HCT116 (cell line): ENCODE measurements around the gene IFT74. TPM values are rescaled to one million over a fixed set of nuclear protein-coding genes. Genes with fewer than 3 reads are reported as not detected.

ENCODE experiments used
- ATAC-seq: fragments of 200-7000 bp; cut with Tn5 transposase; 2 replicates; pipeline ENCODE4 v1.9.1; 2020; ENCODE audit warnings: mild to moderate bottlenecking, moderate library complexity
- BruUV-seq: library from RNA; stranded (reverse); fragments of 400-500 nt; replicated peaks from 2 replicates; lab custom pipeline; 2021; lab: Mats Ljungman, UMichigan
- CTCF ChIA-PET: fragments of 300-600 bp; sonication (Branson Sonifier 250); formaldehyde crosslinking; loops from one replicate; lab custom pipeline; 2021; ENCODE audit warnings: antibody characterized with exemption; lab: Charles Lee
- POLR2A ChIA-PET: fragments of 300-600, 350-600 bp; sonication (Branson Sonifier 250); formaldehyde crosslinking; loops from one replicate; lab custom pipeline; 2021; ENCODE audit warnings: antibody characterized with exemption; lab: Charles Lee
- RAD21 ChIA-PET, 2 experiments: fragments of 300-600 bp; sonication (Branson Sonifier 250); formaldehyde crosslinking; loops; one replicate each; lab custom pipeline; 2023; ENCODE audit warnings: low total read pairs in 2 of 2; ENCODE audit not compliant: uncharacterized antibody in 2 of 2, unreplicated experiment in 2 of 2, low non-redundant PET in 1 of 2; lab: Charles Lee
- DNase-seq: peaks from one replicate; pipeline ENCODE4 v3.0.0-alpha.2; 2010; ENCODE audit warnings: low read depth, low spot score
- H2AFZ ChIP-seq: fragments of 200-600 bp; shearing (Covaris generic), sonication (generic); 2 replicates; pipeline ENCODE4 v1.6.1; 2017; ENCODE audit warnings: low read depth, mixed run types, mixed read lengths, antibody characterized with exemption, low read length; ENCODE audit not compliant: poor library complexity, severe bottlenecking
- H3K27ac ChIP-seq: 2 replicates; pipeline ENCODE4 v1.5.1; 2012; ENCODE audit warnings: low read depth, low read length
- H3K27me3 ChIP-seq: fragments of 200-600 bp; sonication (generic); 2 replicates; pipeline ENCODE4 v1.6.1; 2016; ENCODE audit warnings: mixed run types, low read length, mixed read lengths; ENCODE audit not compliant: insufficient read depth
- H3K36me3 ChIP-seq, 2 experiments: fragments of 200-500 bp in 1 of 2; fragments of 200-600 bp in 1 of 2; sonication (Bioruptor generic) in 1 of 2; sonication (generic) in 1 of 2; 2 replicates each; pipeline versions ENCODE4 v1.5.1 to v1.6.1; 2014 to 2016; ENCODE audit warnings: low read length in 2 of 2, inconsistent platforms in 1 of 2, mixed read lengths in 1 of 2, mixed run types in 1 of 2; ENCODE audit not compliant: insufficient read depth in 2 of 2, control insufficient read depth in 1 of 2
- H3K4me1 ChIP-seq, 2 experiments: fragments of 200-600 bp in 1 of 2; sonication (generic) in 1 of 2; 2 replicates each; pipeline versions ENCODE4 v1.5.1 to v1.6.1; 2012 to 2017; ENCODE audit warnings: low read length in 2 of 2, inconsistent platforms in 1 of 2, mild to moderate bottlenecking in 1 of 2, mixed read lengths in 1 of 2, mixed run types in 1 of 2, moderate library complexity in 1 of 2; ENCODE audit not compliant: insufficient read depth in 2 of 2, control insufficient read depth in 1 of 2
- H3K4me2 ChIP-seq: fragments of 200-600 bp; sonication (generic); 2 replicates; pipeline ENCODE4 v1.6.1; 2017; ENCODE audit warnings: mixed run types, low read length, mixed read lengths
- H3K4me3 ChIP-seq, 2 experiments: fragments of 200-600 bp in 1 of 2; sonication (generic) in 1 of 2; replicated peaks in 1 of 2; 2 replicates each; pipeline ENCODE4 v1.5.1; 2011 to 2016; ENCODE audit warnings: low read length in 2 of 2, control low read depth in 1 of 2, low read depth in 1 of 2, mild to moderate bottlenecking in 1 of 2, mixed read lengths in 1 of 2, mixed run types in 1 of 2
- H3K79me2 ChIP-seq: fragments of 200-600 bp; sonication (generic); 2 replicates; pipeline ENCODE4 v1.6.1; 2017; ENCODE audit warnings: mild to moderate bottlenecking, mixed run types, low read length, moderate library complexity, mixed read lengths; ENCODE audit not compliant: insufficient read depth
- H3K9ac ChIP-seq: fragments of 200-600 bp; sonication (generic); 2 replicates; pipeline ENCODE4 v1.6.1; 2016; ENCODE audit warnings: low read length, mixed read lengths
- H3K9me2 ChIP-seq: fragments of 200-600 bp; sonication (generic), shearing (Covaris generic); 2 replicates; pipeline ENCODE4 v1.6.1; 2017; ENCODE audit warnings: mixed run types, mild to moderate bottlenecking, moderate library complexity; ENCODE audit not compliant: insufficient read depth
- H3K9me3 ChIP-seq, 2 experiments: fragments of 200-500 bp in 1 of 2; fragments of 200-600 bp in 1 of 2; sonication (Bioruptor generic) in 1 of 2; sonication (generic) in 1 of 2; 2 replicates each; pipeline ENCODE4 v1.6.1; 2014 to 2017; ENCODE audit warnings: low read length in 2 of 2, mixed read lengths in 2 of 2, inconsistent platforms in 1 of 2, low read depth in 1 of 2, mild to moderate bottlenecking in 1 of 2, mixed run types in 1 of 2, moderate library complexity in 1 of 2; ENCODE audit not compliant: control insufficient read depth in 1 of 2, insufficient read depth in 1 of 2
- H4K20me1 ChIP-seq: fragments of 200-600 bp; sonication (generic), shearing (Covaris generic); 2 replicates; pipeline ENCODE4 v1.6.1; 2017; ENCODE audit warnings: mixed run types, mild to moderate bottlenecking, moderate library complexity; ENCODE audit not compliant: insufficient read depth
- CEBPB ChIP-seq: IDR thresholded peaks from 2 replicates; pipeline ENCODE4 v1.6.1; 2012; ENCODE audit warnings: low read depth
- EGR1 ChIP-seq: IDR thresholded peaks from 2 replicates; pipeline ENCODE4 v1.6.1; 2012; ENCODE audit warnings: low read depth
- EZH2 ChIP-seq: fragments of 200-600 bp; sonication (generic); IDR thresholded peaks from 2 replicates; pipeline ENCODE4 v1.6.1; 2017; ENCODE audit warnings: antibody characterized with exemption, mixed run types
- FOSL1 ChIP-seq: IDR thresholded peaks from 2 replicates; pipeline ENCODE4 v1.6.1; 2012; ENCODE audit warnings: low read depth
- JUND ChIP-seq: IDR thresholded peaks from 2 replicates; pipeline ENCODE4 v1.6.1; 2012
- POLR2A ChIP-seq: IDR thresholded peaks from 2 replicates; pipeline ENCODE4 v1.7.0; 2011; ENCODE audit warnings: borderline replicate concordance; ENCODE audit not compliant: insufficient read depth, insufficient read length; ENCODE audit errors: extremely low read depth
- POLR2AphosphoS5 ChIP-seq: IDR thresholded peaks from 2 replicates; pipeline ENCODE4 v1.6.1; 2011; ENCODE audit warnings: mild to moderate bottlenecking, low read depth, low read length, moderate library complexity
- TCF7L2 ChIP-seq: IDR thresholded peaks from 2 replicates; pipeline ENCODE4 v1.7.0; 2011; ENCODE audit warnings: borderline replicate concordance, inconsistent platforms; ENCODE audit not compliant: insufficient read depth, insufficient read length; ENCODE audit errors: extremely low read depth
- ZNF274 ChIP-seq: fragments of 200-500 bp; sonication (Bioruptor generic); IDR thresholded peaks from 2 replicates; pipeline ENCODE4 v1.6.1; 2014; ENCODE audit warnings: mild to moderate bottlenecking, low read depth, low read length, inconsistent platforms
- intact Hi-C: fragments of 100-400 bp; cut with micrococcal nuclease; formaldehyde crosslinking; loops from 2 replicates; pipeline ENCODE4 v1.10.0; 2022
- total RNA-seq: library from RNA; stranded (reverse); gene quantifications from one replicate; pipeline ENCODE4 v1.2.1, GENCODE V29; 2021; ENCODE audit not compliant: unreplicated experiment
- TF ChIP-seq, protein P1 (sequence below): IDR thresholded peaks from 2 replicates; pipeline ENCODE4 v1.6.1; 2012
- TF ChIP-seq, protein P2 (sequence below): IDR thresholded peaks from 2 replicates; pipeline ENCODE4 v1.6.1; 2012
- TF ChIP-seq, protein P3 (sequence below): IDR thresholded peaks from 2 replicates; pipeline ENCODE4 v1.6.1; 2012; ENCODE audit warnings: low read depth

The IFT74 gene
- total RNA-seq, 1 experiment from 2014 or later: 18.2 TPM

DNA sequence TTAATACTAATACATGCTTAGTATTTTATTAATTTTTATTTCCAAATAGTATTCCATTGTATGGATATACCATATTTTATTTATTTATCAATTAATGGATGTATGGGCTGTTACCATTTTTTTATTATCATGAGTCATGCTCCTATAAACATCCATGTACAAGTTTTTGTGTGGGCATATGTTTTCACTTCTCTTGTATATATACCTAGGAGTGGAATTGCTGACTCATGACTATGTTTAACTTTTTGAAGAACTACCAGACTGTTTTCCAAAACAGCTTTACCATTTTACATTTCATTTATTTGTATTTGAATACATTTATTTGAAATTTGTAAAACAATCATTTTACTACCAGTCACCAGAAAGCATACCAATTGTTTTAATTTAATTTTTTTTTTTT, 63.4 kb downstream of the IFT74 start:
- no TSS peak for BruUV-seq
- ATAC-seq: no peak

DNA sequence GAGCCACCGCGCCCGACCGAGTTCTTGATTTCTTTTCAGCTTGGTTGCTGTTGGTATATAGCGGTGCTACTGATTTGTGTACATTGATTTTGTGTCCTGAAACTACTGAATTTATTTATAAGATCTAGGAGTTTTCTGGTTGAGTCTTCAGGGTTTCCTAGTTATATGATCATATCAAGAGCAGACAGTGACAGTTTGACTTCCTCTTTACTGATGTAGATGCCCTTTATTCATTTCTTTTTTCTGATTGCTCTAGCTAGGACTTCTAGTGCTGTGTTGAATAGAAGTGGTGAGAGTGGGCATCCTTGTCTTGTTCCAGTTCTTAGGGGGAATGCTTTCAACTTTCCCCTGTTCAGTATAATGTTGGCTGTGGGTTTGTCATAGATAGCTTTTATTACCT, 66.7 kb downstream of the IFT74 start:
- H3K4me2 ChIP-seq: no peak overlapping the region
- H3K4me3 ChIP-seq: no peak overlapping the region
- H3K4me1 ChIP-seq: no peaks in the 10 kb centered on the region
- ATAC-seq: no peak
- intact Hi-C loops: no loop called here
- CTCF ChIA-PET: no interaction called here
- RAD21 ChIA-PET: no interaction called here
- no peaks in the 10 kb centered on the region for H3K79me2 ChIP-seq
- no peaks in the 10 kb centered on the region for H3K27me3 ChIP-seq
- no peaks in the 10 kb centered on the region for H3K9me3 ChIP-seq
- H4K20me1 ChIP-seq: no peaks in the 10 kb centered on the region
- POLR2A ChIA-PET: no interaction called here
- no peak overlapping the region for H3K27ac ChIP-seq
- no peaks in the 10 kb centered on the region for H3K9me2 ChIP-seq
- TF ChIP-seq CEBPB: no peak
- no peak for TF ChIP-seq FOSL1
- TF ChIP-seq ZNF274: no peak
- TF ChIP-seq, protein P1, sequence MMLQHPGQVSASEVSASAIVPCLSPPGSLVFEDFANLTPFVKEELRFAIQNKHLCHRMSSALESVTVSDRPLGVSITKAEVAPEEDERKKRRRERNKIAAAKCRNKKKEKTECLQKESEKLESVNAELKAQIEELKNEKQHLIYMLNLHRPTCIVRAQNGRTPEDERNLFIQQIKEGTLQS: no peak
- no peak for TF ChIP-seq TCF7L2
- TF ChIP-seq, protein P2, sequence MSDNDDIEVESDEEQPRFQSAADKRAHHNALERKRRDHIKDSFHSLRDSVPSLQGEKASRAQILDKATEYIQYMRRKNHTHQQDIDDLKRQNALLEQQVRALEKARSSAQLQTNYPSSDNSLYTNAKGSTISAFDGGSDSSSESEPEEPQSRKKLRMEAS: no peak
- no peak for TF ChIP-seq EZH2
- no peak for TF ChIP-seq POLR2AphosphoS5
- no peak for TF ChIP-seq POLR2A
- TF ChIP-seq, protein P3, sequence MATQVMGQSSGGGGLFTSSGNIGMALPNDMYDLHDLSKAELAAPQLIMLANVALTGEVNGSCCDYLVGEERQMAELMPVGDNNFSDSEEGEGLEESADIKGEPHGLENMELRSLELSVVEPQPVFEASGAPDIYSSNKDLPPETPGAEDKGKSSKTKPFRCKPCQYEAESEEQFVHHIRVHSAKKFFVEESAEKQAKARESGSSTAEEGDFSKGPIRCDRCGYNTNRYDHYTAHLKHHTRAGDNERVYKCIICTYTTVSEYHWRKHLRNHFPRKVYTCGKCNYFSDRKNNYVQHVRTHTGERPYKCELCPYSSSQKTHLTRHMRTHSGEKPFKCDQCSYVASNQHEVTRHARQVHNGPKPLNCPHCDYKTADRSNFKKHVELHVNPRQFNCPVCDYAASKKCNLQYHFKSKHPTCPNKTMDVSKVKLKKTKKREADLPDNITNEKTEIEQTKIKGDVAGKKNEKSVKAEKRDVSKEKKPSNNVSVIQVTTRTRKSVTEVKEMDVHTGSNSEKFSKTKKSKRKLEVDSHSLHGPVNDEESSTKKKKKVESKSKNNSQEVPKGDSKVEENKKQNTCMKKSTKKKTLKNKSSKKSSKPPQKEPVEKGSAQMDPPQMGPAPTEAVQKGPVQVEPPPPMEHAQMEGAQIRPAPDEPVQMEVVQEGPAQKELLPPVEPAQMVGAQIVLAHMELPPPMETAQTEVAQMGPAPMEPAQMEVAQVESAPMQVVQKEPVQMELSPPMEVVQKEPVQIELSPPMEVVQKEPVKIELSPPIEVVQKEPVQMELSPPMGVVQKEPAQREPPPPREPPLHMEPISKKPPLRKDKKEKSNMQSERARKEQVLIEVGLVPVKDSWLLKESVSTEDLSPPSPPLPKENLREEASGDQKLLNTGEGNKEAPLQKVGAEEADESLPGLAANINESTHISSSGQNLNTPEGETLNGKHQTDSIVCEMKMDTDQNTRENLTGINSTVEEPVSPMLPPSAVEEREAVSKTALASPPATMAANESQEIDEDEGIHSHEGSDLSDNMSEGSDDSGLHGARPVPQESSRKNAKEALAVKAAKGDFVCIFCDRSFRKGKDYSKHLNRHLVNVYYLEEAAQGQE: no peak
- TF ChIP-seq EGR1: no peak
- TF ChIP-seq, all 23 proteins: peak for 0
- no peak for DNase-seq
- Histone ChIP-seq H3K36me3 (0 out of 4 replicates have a peak, but pooled peaks cover 0 to 5% of the 10 kb centered on the region in 2 experiments), H2AFZ (no peak overlapping the region), H3K9ac (no peak overlapping the region)
- no TSS peak for BruUV-seq

More for the DNA sequence above, 63.4 kb downstream of the IFT74 start:
- no peak overlapping the region for H2AFZ ChIP-seq
- H3K4me1 ChIP-seq: no peaks in the 10 kb centered on the region
- RAD21 ChIA-PET: no interaction called here
- H3K4me2 ChIP-seq: no peak overlapping the region
- CTCF ChIA-PET: interaction anchor here (1.1 kb wide), 1 partner anchor 11 kb away, joined by 3 read pairs; no protein-coding TSS in a partner anchor
- intact Hi-C loops: no loop called here
- no peak overlapping the region for H3K27ac ChIP-seq
- H3K79me2 ChIP-seq: no peaks in the 10 kb centered on the region
- no peak overlapping the region for H3K9ac ChIP-seq
- DNase-seq: no peak
- no peaks in the 10 kb centered on the region; the same call in 1 of the 2 replicates for H4K20me1 ChIP-seq
- no peaks in the 10 kb centered on the region for H3K9me2 ChIP-seq
- no peak overlapping the region for H3K4me3 ChIP-seq
- H3K27me3 ChIP-seq: no peaks in the 10 kb centered on the region
- no peak for TF ChIP-seq ZNF274
- TF ChIP-seq FOSL1: no peak
- TF ChIP-seq EGR1: no peak
- no peak for TF ChIP-seq JUND
- H3K9me3 ChIP-seq: no peaks in the 10 kb centered on the region
- POLR2A ChIA-PET: no interaction called here
- peaks cover 0 to 5% of the 10 kb centered on the region in 2 experiments; a peak in 1 of 4 replicates for H3K36me3 ChIP-seq
